ENCODE measurements around the gene ECE2.

DNA sequence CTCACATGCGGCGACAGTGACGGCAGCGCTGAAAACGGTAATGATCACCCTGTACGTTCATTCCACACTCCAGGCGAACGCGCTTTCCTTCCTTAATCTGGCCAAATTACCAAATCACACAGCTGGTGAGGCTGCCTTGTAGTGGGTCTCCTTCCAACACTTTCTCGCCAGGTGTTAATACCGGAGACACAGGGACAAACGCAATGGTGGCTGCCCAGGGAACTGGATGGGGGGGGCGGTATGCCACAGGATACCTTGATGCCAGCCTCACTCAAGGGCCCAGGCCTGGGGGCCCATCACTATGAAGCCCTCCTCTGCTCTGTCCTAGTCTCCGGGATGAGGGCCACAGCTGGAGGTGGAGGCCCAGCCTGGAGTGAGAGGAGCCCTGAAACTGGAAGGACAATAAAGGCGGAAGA is 13.1 kb upstream of the ECE2 start:
- TF ChIP-seq, protein P1, sequence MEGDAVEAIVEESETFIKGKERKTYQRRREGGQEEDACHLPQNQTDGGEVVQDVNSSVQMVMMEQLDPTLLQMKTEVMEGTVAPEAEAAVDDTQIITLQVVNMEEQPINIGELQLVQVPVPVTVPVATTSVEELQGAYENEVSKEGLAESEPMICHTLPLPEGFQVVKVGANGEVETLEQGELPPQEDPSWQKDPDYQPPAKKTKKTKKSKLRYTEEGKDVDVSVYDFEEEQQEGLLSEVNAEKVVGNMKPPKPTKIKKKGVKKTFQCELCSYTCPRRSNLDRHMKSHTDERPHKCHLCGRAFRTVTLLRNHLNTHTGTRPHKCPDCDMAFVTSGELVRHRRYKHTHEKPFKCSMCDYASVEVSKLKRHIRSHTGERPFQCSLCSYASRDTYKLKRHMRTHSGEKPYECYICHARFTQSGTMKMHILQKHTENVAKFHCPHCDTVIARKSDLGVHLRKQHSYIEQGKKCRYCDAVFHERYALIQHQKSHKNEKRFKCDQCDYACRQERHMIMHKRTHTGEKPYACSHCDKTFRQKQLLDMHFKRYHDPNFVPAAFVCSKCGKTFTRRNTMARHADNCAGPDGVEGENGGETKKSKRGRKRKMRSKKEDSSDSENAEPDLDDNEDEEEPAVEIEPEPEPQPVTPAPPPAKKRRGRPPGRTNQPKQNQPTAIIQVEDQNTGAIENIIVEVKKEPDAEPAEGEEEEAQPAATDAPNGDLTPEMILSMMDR (IDR thresholded peaks at IDR 0.05; ENCODE audit: low read depth, low read length, poor library complexity, severe bottlenecking): no peak
- no peak for TF ChIP-seq EZH2phosphoT487 (IDR thresholded peaks at IDR 0.05; ENCODE audit: borderline replicate concordance, low read length)

Measured in DOHH2 (cell line).